ENCODE measurements around the gene SOX18.

Gene SOX18

DNA sequence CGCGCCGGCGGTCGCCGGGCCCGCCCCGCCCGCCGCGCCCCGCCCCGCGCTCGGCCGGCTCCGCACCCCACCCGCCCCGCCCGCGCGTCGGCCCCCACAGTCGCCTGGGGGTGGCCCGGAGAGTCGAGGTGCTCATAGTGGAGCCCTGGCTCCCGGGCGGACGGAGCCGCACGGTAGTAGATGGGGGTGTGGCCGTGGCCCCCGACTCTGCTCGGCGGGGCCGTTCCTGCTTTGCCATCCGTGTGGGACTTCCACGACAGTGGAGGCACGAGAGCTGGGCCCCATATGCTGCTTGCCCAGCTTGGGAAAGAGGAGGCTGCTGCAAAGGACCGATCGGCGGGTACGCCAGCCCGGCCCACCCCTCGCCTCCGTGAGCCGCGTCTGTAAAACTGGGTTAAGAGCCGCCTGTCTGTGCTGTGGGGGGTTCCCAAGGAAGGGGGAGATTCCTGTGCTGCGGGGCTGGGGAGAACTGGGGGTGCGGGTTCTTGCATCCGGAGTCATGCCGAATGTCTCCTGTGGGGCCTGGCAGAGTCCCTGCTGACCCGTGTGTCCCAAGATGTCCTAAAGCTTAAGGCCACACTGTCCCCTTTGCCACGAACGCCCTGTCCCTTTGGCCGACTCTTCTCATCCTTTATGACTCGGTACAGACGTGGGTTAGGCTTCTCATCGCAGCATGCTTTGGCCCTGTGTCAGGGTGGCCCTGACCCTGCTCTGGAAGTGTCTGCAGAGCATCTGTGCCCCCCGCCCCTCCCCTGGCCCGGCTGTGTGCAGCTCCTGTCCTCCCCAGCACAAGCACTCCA, 30.8 kb upstream of the SOX18 start, which contains the start of gene OPRL1:
OPRL1 (plus strand) TSS at position 70 of the 800 bp plus-strand sequence. CDS start 12,639 bp downstream, outside the sequence.
- peak; percentile 55 for DNase-seq

DNA sequence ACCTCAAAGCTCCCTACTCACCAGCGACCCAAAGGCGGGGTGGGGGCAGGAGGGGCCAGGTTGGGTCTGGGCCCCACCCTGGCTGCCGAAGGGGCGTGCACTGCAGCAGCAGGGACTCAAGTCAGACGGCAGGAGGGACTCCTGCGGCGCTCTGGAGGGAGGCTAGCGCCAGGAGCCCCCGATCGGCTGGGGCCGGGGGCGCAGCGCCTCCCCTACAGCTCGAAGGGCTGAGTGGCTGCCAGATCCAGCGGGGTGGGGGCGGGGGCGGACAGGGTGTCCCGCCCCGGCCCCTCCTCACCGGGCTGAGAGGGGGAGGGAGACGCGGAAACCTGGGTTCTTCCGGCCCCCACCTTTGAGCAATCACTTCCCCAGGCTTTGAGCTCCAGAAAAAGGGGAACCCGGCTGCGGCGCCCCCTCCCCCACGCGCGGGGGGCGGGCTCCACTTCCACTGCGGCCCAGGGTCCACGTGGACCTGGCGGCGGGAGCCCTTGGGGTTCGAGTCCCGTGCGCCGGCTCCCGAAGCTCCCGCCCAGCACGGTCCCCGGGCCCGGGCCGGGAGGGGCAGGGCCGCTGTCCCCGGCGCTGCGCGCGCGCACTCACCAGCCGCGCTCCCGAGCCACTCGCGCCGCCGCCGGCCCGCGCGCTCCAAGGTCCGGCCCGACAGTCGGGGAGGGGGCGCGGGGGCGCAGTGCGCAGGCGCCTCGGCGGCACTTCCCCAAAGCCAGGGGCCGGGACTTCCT, 30.0 kb upstream of the SOX18 start, which contains the start of gene RGS19:
RGS19 (minus strand) TSS at position 246 of the 740 bp plus-strand sequence. CDS start 2,632 bp downstream, outside the sequence.
- peak; percentile 78 for DNase-seq

DNA sequence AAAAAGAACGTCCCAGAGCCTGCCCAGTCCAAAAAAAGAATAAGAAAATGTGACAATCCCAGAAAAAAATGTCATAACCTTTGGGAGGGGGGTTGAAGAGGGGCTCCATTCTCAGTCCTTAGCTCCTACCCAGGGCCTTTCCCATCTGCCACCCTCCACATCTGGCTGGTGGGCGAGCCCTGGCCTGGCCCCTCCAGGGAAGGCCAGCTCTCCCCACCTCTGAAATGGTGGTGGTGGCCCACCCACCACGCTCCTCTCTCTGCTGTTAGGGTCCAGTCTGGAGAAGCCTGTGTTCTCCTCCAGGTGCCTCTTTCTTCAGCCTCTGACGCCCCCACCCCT, 29.5 kb upstream of the SOX18 start:
- DNase-seq, result no peak

DNA sequence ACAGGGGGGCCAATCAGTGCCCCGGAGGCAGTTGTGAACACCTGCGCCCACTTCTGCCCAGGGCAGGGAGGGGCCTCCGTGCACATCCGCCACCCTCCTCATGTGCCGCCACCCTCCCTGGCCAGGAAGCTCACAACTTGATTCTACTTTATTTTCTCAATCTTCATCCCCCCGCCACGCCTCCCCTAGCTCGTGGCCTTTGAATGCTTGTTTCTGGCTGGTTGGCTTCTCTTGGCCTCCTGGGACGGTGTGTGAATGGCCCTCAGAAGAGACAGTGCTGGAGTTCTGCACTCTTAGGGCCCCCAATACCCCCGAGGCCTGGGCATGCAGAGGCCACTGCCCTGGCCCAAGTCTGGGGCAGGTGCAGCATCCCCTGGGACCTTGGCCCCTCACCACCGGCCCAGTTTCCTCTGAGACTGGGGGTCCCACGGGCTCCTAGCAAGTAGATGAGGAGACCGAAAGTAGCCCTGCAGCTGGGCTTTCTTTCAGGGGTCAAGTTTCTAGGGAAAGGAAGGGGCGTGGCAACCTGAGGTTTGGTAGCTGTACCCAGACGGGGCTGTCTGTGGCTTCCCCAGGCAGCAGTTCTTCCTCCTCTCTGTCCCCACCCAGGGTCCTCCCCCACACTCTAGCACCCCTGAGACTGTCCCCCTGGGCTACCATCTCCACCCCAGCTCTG, 28.6 kb upstream of the SOX18 start:
- DNase-seq, result peak; percentile 65

DNA sequence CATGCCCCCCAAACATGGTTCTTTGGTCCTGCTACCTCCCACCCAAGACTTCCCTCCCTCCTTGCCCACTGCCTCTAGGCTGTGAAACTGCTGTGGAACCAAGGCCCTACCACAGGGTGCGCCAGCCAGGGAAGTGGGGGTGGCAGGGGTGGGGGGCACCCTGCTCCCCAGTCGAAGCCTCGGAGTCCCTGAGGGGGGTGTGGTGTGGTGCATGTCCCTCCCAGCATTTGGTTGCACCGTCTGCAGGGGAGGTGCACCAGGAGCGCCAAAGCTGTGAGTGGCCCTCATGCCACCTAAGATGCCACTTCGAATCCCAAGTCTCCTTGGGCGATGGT, 28.1 kb upstream of the SOX18 start:
- DNase-seq, result no peak

DNA sequence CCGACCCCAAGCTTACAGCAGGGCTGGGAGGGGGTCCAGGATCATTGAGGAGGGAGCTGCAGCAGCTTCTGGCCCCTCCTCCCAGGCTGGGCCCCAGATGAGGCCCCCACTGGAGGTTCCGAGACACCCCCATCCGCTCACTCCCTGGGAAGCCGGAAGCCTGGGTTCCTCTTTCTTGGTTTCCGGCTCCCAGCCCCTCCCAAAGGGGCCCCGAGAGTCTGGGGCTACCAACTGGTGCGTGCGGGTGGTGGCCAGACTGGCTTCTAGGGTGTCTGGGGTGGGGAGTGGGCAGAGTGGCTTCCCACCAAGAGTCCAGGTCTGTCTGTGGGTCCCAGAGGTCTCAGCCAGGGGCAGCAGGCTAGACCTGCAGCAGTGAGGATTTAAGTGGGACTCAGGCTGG, 27.7 kb upstream of the SOX18 start:
- peak; percentile 43 for DNase-seq

DNA sequence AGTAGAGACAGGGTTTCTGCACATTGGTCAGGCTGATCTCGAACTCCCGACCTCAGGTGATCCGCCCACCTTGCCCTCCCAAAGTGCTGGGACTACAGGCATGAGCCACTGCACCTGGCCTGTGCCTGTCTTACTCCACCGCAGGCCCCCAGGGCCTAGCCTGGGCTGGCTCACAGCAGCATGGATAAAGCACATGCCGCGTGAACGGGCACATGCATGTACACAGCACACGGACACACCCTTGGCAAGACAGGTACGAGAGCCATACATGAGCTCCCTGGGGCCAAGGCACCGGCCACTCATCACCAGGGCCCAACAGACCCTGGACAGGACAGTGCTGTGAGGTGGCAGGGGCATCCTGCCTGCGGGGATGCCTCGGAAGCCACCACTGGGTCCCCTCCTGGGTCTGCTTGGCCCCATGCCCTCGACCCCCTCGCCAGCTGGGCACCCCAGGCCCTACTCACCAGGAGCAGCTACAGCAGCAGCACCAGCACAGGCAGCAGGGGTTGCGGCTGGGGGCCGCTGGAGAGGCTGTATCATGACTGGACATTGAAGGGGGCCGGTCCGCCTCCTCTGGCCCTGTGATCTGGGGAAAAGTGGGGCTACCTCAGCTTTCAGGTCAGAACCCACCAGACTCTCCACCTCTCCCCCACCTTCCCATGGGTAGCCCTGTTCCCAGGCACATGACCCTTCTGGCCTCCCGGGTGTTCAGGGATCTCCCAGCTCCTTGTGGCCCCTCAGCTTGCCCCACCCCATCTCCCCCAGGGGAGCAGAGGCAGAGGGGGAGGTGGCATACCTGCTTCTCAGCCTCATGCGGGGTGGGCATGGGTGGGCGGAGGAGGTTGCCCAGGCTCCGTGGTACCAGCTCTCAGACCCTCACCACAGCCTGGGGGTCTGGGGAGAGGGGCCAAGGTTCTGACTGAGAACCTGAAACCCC, 26.9 kb upstream of the SOX18 start:
- no peak for DNase-seq

DNA sequence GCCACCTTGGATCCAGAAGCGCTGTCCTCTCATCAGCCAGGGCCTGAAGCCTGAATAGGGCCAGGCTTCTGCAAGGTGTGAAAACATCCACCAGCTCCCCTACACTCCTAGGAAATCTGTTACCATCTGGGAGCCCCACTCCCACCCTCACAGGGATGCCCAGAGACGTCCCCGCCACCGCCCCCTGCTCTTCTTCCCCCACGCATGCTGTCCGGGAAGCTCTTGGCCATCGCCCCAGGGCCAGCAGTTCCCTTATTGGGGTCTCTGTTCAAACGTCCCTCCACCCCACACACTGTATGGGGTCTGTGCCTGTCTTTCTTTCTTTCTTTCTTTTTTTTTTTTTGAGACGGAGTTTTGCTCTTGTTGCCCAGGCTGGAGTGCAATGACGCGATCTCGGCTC, 26.1 kb upstream of the SOX18 start:
- no peak for DNase-seq

DNA sequence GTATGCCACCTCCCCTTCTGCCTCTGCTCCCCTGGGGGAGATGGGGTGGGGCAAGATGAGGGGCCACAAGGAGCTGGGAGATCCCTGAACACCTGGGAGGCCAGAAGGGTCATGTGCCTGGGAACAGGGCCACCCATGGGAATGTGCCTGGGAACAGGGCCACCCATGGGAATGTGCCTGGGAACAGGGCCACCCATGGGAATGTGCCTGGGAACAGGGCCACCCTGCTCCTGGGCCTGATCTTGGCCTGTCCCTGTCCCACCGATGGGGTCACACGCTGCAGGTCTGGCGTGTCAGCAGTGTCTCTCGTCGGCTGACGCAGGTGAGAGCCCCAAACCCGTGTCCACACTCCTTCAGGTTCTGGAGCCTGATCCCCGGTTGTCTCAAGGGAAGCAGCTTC, 25.5 kb upstream of the SOX18 start:
- DNase-seq, result no peak

DNA sequence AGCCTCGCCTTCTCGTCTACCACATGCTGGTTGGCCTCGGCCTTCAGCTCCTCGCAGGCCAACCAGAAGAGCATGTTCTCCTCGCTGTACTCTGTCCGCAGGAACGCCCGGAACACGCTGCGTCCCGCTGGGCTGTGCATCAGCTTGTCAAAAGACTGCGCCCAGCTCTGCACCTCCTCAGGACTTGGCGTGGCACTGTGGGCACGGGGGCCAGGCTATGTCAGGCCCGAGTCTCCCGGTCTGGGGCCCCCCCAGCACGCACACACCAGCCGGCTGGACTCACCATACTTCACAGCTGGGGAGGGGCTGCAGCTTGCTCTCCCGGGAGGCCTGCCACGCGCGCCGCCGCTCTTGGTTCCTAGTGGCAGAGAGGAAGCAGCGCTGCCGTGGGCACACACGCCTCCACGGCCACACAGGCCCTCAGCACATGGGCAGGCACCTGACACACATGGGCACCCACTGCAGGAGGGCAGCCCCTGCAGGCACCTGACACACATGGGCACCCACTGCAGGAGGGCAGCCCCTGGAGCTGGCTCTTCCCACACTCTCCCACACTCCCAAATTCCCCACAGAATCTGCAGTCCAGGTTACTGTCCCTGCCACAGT, 24.8 kb upstream of the SOX18 start:
- no peak for DNase-seq

DNA sequence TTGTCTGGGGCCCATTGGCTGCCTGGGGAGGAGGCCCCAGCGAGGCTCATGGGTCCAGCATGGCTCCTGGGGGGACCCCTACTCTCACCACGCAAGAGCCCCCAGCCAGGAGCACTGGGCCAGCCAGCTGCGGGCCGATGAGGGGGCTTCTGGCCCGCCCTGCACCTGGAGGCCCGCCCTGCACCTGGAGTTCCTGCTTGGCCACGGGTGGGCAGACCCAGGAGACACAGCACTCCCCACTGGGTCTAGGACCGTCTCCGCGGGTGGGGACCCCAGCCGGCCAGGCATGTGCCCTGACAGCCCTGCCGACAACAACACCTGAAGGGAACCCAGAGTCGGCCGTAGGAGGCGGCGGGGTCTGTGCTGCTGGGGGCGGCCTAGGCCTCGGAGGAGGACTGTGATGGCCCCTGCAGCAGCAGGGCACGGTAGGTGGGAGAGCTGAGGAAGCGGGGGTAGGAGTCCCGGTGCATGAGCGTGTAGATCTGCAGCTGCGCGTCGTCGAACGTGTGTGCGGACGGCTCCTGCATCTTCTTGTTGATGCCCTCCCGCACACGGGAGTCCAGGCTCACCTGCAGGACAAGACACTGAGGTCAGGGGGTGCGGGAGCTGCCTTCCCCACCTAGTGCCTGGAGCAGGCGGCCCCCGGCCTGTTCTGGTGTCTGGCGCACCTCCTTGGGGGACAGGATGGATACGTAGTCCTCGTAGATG, 24.2 kb upstream of the SOX18 start:
- no peak for DNase-seq

DNA sequence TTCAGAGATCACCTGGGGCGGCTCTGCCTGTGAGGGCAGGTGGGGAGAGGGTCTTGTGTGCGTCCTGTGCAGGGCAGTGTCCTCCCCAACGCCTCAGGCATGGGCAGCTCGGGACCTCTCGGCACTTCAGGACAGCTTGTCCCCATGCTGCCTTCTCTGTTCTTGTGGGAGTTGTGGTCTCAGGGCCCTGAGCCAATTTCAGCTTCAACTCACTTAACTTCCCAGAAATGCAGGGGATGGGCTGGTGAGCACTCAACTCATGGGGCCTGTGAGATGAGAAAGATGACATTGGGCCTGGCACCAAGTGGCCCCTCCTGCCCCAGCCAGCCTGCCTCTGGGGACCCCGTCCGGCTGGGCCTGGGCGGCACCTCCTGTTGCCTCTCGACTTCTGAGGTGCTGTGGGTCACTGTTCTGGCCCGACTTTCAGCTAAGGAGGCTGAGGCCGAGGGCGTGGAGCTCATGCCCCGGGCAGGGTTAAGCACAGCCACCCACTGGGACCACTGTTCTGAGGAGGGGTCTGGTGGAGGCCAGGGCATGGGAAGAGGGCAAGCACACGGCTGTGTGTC, 23.1 kb upstream of the SOX18 start:
- no peak for DNase-seq

DNA sequence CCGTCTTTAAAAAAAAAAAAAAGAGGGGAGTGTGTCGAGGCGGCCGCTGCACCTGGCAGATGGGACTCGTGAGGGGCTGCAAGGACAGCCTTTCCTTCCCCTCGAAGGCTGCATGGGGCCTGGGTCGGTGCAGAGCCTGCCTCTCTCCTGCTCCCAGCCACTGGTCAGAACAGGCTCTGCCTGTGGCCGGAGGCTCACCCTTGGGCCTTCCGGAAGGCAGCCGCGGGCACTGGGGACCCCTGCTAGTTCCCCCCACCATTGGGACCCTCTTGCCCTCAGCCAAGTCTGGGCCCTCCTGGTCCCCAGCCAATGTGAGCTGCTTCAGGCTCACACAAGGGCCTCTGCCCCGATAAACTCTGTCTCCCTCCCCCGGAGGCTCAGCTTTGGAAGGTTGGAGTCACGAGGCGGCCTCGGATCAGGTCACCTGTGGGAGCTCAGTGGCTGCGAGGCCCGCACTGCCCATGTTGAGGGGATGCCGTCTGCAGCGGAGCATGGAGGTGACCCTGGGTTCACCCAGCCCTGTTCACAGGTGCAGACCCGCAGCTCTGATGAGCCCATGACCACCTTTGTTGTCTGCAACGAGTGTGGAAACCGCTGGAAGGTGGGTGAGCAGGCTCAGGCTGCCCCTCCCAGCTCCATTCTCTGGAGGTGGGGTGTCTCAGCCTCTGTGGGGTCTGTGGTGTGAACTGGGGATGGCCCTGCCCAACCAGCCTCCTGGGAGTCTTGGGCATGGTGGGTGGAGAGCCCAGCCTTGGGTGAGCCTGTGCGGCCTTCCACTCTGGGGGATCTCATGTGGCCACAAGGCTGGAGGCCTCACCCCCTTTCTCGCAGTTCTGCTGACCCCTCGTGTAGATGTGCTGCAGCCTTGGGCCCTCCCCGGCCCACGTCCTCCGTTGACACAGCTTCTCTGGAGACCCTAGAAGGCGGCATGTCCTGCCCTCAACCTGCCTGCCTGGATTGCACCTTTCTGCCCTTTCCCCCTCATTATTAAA, 22.2 kb upstream of the SOX18 start:
- DNase-seq, result no peak

DNA sequence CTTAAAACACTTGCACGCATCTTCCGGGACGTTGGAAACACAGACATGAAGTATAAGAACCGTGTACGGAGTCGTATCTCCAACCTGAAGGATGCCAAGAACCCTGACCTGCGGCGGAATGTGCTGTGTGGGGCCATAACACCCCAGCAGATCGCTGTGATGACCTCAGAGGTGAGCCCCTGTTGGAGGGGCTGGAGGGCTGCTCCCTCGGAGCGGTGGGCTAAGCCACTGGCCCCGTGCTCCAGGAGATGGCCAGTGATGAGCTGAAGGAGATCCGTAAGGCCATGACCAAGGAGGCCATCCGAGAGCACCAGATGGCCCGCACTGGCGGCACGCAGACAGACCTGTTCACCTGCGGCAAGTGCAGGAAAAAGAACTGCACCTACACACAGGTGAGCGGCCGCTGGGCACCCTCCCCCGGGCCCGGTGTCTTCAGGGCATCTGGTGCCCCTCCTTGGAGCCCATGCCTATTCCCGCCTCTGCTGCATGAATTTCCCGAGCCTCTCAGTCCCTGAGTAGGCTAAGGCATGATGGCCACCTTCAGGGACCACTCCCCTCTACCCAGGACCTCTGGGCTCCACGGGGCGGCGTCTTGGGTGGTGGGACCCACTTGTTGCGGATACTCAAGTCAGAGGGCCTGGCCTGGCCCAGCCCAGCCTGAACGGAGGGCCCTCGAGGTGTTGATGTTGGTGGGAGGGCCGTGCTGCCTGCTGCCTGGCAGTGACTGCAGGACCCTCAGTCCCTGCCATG, 21.0 kb upstream of the SOX18 start:
- no peak for DNase-seq

DNA sequence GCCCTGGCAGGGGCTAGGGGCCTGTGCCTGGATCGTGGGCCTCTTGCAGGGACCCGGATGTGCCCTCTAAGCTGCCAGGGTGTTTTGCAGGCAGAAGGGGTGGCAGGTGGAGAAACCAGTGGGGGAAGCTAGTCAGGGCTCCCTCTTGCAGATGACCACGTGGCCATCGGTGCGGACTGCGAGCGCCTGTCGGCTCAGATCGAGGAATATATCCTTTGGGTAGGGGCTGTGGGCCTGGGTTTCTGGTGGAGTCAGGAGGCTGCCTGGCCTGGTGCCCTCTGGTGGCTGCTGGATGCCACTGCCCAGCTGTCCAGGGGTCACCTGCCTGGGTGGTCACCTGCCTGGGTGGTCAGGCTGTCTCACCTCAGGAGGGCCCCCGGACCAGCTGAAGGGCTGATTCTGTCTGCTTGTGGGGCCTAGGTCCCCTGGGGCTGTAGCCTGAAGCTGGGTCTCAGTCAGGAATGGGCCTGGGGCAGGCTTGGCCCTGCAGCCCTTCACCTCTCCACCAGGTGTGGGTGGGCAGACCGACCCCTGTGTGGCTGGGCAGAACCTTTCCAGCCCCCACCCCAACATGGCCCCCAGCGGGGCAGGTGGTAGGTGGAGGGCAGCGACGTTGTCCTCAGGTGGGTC, 20.3 kb upstream of the SOX18 start:
- DNase-seq, result no peak

DNA sequence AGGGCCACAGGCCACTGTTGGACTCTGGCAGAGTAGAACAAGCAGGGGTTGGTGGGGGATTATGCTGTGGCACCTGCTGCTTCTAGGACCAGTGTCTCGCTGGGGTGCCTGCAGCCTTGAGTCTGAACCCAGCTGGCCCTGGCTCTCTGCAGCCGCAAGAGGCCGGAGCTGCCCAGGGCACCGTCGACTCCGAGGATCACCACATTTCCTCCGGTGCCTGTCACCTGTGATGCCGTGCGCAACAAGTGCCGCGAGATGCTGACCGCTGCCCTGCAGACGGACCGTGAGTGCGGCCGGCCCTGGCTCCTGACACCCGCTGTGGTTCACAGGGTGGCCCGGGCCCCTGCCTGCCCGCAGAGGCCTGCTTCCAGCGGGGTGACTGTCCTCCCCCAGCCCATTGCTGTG, 19.8 kb upstream of the SOX18 start:
- DNase-seq, result no peak

DNA sequence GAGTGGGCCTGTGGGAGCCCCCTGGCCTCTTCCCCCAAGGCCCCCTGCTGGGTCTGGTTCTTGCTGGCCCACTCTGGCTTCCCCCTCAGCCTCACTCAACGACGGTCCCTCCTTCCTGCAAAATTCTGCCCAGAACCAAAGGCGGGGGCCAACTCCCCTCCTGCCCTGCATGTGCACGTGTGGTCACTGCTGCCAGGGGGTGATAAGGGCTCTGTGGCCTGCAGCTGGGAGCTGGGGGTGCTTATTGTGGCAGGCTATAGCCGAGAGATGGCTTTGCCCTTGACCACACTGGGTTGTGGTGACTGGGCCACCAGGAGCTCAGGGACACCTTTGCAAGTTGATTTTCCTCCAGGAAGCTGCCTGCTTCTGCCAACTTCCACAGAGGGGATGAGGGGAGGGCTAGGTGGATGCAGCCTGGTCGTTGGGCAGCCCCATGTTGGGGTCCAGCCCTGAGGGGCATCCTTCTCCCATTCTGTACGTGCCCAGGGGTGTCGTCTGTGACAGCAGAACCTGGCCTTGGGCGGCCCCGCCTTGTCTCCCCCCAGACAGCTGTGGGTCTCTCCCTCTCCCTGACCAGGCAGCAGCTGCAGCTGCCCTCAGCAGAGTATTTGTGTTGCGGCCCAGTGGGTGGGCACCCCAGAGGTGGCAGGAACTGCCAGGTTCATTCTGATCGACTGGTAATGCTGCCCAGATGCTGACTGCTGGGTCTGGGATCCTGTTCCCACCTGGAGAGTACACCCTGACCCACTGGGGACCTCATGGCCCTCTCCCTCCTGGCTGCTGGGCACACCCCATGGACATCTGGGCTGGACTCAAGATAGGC, 19.2 kb upstream of the SOX18 start:
- DNase-seq, result no peak
